AG04449 (cell line): ENCODE results near the gene CFAP161.

ENCODE experiments used
- CTCF ChIA-PET: fragments of 350-600 bp; formaldehyde crosslinking; extraction: SDS; loops from one replicate; lab custom pipeline; 2021; ENCODE audit warnings: antibody characterized with exemption; lab: Yijun Ruan, JAX
- POLR2A ChIA-PET: fragments of 400-600, 350-600 bp; formaldehyde crosslinking; extraction: SDS; loops from one replicate; lab custom pipeline; 2020; ENCODE audit warnings: antibody characterized with exemption, inconsistent platforms; lab: Yijun Ruan, JAX
- DNase-seq: peaks from one replicate; pipeline ENCODE4 v3.0.0-alpha.2; 2010; ENCODE audit warnings: low read depth, low spot score
- H3K4me3 ChIP-seq: 2 replicates; pipeline ENCODE4 v1.5.1; 2011; ENCODE audit warnings: low read depth, mild to moderate bottlenecking, control low read depth, low read length
- TF ChIP-seq, protein P1 (sequence below): IDR thresholded peaks from one replicate; pipeline ENCODE4 v1.5.1; 2011; ENCODE audit warnings: mild to moderate bottlenecking, moderate library complexity, low read length, control low read depth, inconsistent platforms; ENCODE audit not compliant: insufficient read depth; ENCODE audit errors: missing control alignments

The CFAP161 gene

DNA sequence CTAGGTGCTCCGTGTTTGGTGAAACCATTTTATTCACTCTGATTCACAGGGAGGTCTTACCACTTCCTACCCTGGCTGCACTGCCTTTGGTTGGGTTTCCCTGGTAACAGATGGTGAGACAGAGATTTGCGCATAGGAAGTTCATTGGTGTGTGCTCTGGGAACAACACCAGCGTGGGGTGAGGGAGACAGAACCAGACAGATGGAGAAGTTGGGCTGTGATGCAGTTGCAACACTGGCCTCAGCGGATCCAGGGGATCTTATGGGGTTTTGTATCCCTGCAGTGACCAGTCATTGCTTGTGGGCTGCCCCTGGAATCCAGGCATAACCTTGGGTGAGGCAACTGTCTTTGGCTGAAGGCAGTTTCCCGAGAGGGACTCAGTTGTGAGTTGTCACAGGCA, 50.1 kb downstream of the CFAP161 start:
- DNase-seq, result no peak
- CTCF ChIA-PET, result interaction anchor here (1.1 kb wide), 1 partner anchor 58 kb away, joined by 3 read pairs; no protein-coding TSS in a partner anchor
- no peak overlapping the region for H3K4me3 ChIP-seq
- TF ChIP-seq, protein P1, sequence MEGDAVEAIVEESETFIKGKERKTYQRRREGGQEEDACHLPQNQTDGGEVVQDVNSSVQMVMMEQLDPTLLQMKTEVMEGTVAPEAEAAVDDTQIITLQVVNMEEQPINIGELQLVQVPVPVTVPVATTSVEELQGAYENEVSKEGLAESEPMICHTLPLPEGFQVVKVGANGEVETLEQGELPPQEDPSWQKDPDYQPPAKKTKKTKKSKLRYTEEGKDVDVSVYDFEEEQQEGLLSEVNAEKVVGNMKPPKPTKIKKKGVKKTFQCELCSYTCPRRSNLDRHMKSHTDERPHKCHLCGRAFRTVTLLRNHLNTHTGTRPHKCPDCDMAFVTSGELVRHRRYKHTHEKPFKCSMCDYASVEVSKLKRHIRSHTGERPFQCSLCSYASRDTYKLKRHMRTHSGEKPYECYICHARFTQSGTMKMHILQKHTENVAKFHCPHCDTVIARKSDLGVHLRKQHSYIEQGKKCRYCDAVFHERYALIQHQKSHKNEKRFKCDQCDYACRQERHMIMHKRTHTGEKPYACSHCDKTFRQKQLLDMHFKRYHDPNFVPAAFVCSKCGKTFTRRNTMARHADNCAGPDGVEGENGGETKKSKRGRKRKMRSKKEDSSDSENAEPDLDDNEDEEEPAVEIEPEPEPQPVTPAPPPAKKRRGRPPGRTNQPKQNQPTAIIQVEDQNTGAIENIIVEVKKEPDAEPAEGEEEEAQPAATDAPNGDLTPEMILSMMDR, result no peak
- POLR2A ChIA-PET, result no interaction called here

DNA sequence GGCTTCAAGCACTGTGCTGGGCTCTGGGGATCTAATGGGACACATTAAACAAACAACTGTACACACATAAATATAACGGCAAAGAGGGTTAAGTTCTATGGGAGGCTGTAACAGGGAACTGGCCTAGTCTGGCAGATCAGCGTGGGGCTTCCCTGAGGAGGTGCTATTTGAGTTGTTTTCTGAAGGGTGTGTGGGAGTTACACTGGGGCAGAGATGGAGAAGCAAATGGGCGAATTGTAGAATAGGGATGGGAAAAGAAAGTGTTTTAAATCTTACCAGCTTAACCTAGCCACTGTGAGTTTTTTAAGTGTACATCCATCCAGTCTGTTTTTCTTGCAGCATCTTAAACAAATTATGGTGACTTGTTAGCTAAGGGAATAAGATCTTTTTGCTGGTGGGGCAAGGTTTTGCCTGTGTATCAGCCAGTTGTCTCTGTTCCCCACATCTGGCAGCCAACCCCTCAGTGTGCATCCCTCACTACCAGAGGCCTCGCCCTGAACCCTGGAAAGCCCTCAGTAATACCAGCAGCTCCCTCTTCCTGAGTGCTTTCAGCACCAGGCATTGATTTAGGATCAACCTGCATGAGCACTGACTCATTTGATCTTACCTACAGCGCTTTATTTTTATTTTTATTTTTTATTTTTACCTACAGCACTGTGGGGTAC, 51.7 kb downstream of the CFAP161 start:
- ChIA-PET POLR2A (interaction anchor here (0.8 kb wide), 1 partner anchor 705 kb away, joined by 3 read pairs; no protein-coding TSS in a partner anchor), CTCF (interaction anchor here (1.8 kb wide), 1 partner anchor 30 kb away, joined by 6 read pairs; no protein-coding TSS in a partner anchor)
- no peak for DNase-seq
- H3K4me3 ChIP-seq, result no peak overlapping the region
- TF ChIP-seq, protein P1, result no peak

DNA sequence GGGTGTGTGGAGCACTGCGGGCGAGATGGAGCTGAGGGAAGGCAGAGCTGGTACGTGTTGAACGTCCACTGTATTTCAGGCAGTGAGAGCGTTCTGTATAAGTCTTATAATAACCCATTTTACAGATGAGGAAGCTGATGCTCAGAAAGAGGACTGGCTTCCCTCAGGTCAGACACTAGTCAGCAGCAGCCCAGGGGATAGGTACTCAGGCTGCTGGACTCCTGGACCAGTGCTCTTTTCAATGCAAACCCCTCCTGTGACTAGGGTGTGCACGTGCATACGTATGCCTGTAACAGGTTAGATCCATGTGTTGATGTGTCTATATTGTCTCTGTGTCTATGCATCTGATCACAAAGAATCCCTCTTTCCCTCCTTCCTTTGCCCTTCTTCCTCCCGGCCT, 54.3 kb downstream of the CFAP161 start:
- TF ChIP-seq, protein P1, result no peak
- no peak overlapping the region for H3K4me3 ChIP-seq
- ChIA-PET POLR2A (no interaction called here), CTCF (interaction anchor here (1.4 to 3.6 kb wide), 4 partner anchors 9 to 78 kb away, joined by 3 to 26 read pairs (median 4); no protein-coding TSS in a partner anchor)
- DNase-seq, result no peak

DNA sequence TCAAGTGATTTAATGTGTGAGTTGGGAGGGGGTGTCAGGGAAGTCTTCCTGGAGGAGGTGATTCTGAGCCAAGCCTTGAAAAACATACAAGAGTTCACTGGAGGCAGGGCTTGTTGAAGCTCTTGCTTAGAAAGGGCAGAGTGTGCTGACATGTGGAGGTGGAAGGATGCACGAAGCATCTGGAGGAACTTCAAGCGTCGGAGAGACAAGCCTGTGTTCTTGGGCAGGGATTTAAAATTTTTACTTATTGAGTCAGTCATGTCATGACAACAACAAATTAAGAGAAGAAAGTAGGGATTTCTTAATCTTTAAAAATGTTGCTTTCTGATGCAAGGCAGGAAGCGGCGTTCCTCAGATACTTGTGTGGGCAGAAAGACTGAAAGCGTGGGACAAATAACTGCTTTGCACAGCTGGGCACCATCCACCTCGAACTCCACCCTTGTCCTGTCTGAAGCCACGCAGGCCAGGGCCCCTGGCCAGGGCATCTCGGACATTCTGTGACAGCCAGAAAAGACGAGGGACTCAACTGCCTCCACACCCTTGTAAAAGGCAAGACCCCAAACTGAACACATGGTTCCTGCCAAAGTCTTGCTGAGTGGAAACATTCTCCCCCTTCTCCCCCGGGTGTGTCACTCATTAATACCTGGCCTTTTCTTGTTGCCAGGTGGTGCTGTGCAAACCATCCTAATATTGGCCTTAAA, 55.7 kb downstream of the CFAP161 start:
- TF ChIP-seq, protein P1, result no peak
- no peak overlapping the region; the same call in 1 of the 2 replicates for H3K4me3 ChIP-seq
- ChIA-PET POLR2A (interaction anchor here (0.6 to 1.1 kb wide), 2 partner anchors 12 to 26 kb away, joined by 3 read pairs; no protein-coding TSS in a partner anchor), CTCF (interaction anchor here (1.2 to 3.6 kb wide), 4 partner anchors 8 to 84 kb away, joined by 3 to 26 read pairs (median 4); no protein-coding TSS in a partner anchor)
- DNase-seq, result peak; percentile 73

DNA sequence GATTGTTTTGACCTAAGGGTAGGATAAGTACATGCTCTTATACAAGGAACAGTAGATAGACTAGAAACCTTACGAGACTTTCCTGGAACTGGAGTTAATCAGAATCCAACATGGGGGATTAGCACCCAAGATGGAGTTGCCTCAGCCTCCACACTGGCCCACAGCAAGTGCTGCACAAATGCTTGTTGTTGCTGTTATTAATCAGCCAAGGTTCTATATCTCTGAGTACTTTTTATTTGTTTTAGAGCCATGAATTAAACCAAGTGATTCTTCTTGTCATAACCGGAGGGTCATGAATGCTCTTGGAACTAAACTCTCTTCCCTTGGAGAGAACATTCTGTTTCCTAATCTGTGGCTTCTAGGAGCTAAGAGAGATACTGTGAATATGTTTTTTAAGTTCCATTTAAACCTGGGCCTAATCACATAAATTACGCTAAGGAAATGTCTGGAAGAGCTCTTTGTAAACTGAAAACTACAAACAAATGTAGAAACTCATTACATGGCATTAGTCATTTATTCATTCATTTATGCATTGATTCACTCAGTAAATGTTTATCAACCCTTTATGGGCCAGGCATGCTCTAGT, 56.9 kb downstream of the CFAP161 start:
- H3K4me3 ChIP-seq, result no peak overlapping the region
- TF ChIP-seq, protein P1, result no peak
- no peak for DNase-seq
- ChIA-PET CTCF (interaction anchor here (1.2 to 3.6 kb wide), 6 partner anchors 10 to 85 kb away, joined by 3 to 26 read pairs (median 4); no protein-coding TSS in a partner anchor), POLR2A (interaction anchor here (0.6 to 1.0 kb wide), 2 partner anchors 26 to 74 kb away, joined by 3 to 4 read pairs; no protein-coding TSS in a partner anchor)
